ENCODE data around the gene EPYC.
"Not testable (repeated sequence)": the region's sequence is repeated elsewhere in the genome, so short reads cannot be mapped to it uniquely, and the experiment has no call there.

The EPYC gene

GRCh38 chr12:90987520-90987919 lies 17.3 kb downstream of the EPYC start:
- H3K4me3 ChIP-seq (ENCODE audit: low read depth, low read length): no peak overlapping the region
- ChIA-PET CTCF (interaction anchor here (0.9 to 1.4 kb wide), 3 partner anchors 10 to 209 kb away, joined by 5 to 10 read pairs (median 7); no protein-coding TSS in a partner anchor), POLR2A (no interaction called here)
- no peaks in the 10 kb centered on the region for H3K4me1 ChIP-seq (ENCODE audit: control insufficient read depth, insufficient read depth, low read length)
- TF ChIP-seq, protein P1, sequence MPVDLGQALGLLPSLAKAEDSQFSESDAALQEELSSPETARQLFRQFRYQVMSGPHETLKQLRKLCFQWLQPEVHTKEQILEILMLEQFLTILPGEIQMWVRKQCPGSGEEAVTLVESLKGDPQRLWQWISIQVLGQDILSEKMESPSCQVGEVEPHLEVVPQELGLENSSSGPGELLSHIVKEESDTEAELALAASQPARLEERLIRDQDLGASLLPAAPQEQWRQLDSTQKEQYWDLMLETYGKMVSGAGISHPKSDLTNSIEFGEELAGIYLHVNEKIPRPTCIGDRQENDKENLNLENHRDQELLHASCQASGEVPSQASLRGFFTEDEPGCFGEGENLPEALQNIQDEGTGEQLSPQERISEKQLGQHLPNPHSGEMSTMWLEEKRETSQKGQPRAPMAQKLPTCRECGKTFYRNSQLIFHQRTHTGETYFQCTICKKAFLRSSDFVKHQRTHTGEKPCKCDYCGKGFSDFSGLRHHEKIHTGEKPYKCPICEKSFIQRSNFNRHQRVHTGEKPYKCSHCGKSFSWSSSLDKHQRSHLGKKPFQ (tag by site-specific recombination; IDR thresholded peaks at IDR 0.05): no peak
- TF ChIP-seq ZNF157 (tag by site-specific recombination; IDR thresholded peaks at IDR 0.05): no peak
- TF ChIP-seq KLF10 (tag by site-specific recombination; IDR thresholded peaks at IDR 0.05): no peak
- H3K9me3 ChIP-seq (ENCODE audit: control insufficient read depth, insufficient read depth, low read depth, low read length): 0 out of 2 replicates have a peak, but pooled peaks cover 2% of the 10 kb centered on the region
- H3K36me3 ChIP-seq (ENCODE audit: control insufficient read depth in 2 of 2, insufficient read depth in 1 of 2, low read length in 2 of 2): no peaks in the 10 kb centered on the region
- no peak overlapping the region for H3K27ac ChIP-seq (ENCODE audit: extremely low read depth, low read depth, low read length)

DNA sequence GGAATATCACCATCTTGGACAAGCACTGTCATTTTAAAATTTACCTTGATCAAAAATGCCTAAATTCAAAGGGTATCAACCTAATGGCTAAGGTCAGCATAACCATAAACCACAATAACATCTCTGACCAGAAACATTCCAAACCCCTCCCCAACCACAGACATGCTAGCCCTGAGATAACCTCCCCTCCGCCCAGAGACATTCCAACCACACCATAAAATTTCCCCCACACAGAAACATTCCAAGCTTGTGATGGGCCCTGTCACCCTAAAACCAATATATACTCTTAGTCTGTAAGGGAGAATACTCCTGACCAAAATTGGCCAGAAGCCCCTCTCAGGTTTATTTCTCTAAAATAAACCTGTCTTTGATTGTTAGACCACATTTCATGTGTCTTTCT lies 17.7 kb downstream of the EPYC start:
- no peaks in the 10 kb centered on the region for H3K4me1 ChIP-seq (ENCODE audit: control insufficient read depth, insufficient read depth, low read length)
- POLR2A ChIA-PET: no interaction called here
- CTCF ChIA-PET: interaction anchor here (0.6 to 1.4 kb wide), 4 partner anchors 9 to 210 kb away, joined by 3 to 10 read pairs (median 6); no protein-coding TSS in a partner anchor

GRCh38 chr12:90985331-90985730 lies 19.4 kb downstream of the EPYC start:
- H3K4me3 ChIP-seq (ENCODE audit: low read depth, low read length); POLR2A ChIA-PET; CTCF ChIA-PET; H3K27ac ChIP-seq (ENCODE audit: extremely low read depth, low read depth, low read length); H3K36me3 ChIP-seq (ENCODE audit: control insufficient read depth in 2 of 2, insufficient read depth in 1 of 2, low read length in 2 of 2); H3K4me1 ChIP-seq (ENCODE audit: control insufficient read depth, insufficient read depth, low read length); H3K9me3 ChIP-seq (ENCODE audit: control insufficient read depth, insufficient read depth, low read depth, low read length): not testable (repeated sequence)

More for the DNA sequence above, 17.7 kb downstream of the EPYC start:
- no peak overlapping the region for H3K27ac ChIP-seq (ENCODE audit: extremely low read depth, low read depth, low read length)
- TF ChIP-seq ZNF311 (tag by site-specific recombination; IDR thresholded peaks at IDR 0.05; ENCODE audit: borderline replicate concordance) (no peak), HIC1 (tag by site-specific recombination; IDR thresholded peaks at IDR 0.05) (no peak), ZNF521 (tag by site-specific recombination; IDR thresholded peaks at IDR 0.05) (no peak), HOXA7 (CRISPR knock-in tag; IDR thresholded peaks at IDR 0.05; ENCODE audit: borderline replicate concordance) (no peak), KLF16 (tag by site-specific recombination; IDR thresholded peaks at IDR 0.05) (no peak), ZBTB7A (tag by site-specific recombination; IDR thresholded peaks at IDR 0.05; ENCODE audit: low read depth) (no peak), ZBTB44 (tag by site-specific recombination; IDR thresholded peaks at IDR 0.05) (no peak), GLIS2 (tag by site-specific recombination; IDR thresholded peaks at IDR 0.05) (no peak), ZNF274 (IDR thresholded peaks at IDR 0.05; ENCODE audit: low read length) (no peak), ZNF274 (tag by site-specific recombination; IDR thresholded peaks at IDR 0.05; ENCODE audit: borderline replicate concordance) (no peak), ZNF629 (tag by site-specific recombination; IDR thresholded peaks at IDR 0.05) (no peak), ZNF558 (tag by site-specific recombination; IDR thresholded peaks at IDR 0.05) (no peak), ZNF664 (tag by site-specific recombination; IDR thresholded peaks at IDR 0.05) (no peak), TRIM28 (IDR thresholded peaks at IDR 0.05; ENCODE audit: borderline replicate concordance, low read length) (no peak), ZNF214 (tag by site-specific recombination; IDR thresholded peaks at IDR 0.05; ENCODE audit: borderline replicate concordance) (no peak), TCF7L2 (IDR thresholded peaks at IDR 0.05; ENCODE audit: borderline replicate concordance, low read depth, low read length) (no peak), ZNF350 (tag by site-specific recombination; IDR thresholded peaks at IDR 0.05) (no peak)
- no peaks in the 10 kb centered on the region for H3K36me3 ChIP-seq (ENCODE audit: control insufficient read depth in 2 of 2, insufficient read depth in 1 of 2, low read length in 2 of 2)
- H3K9me3 ChIP-seq (ENCODE audit: control insufficient read depth, insufficient read depth, low read depth, low read length): 0 out of 2 replicates have a peak, but pooled peaks cover 2% of the 10 kb centered on the region
- H3K4me3 ChIP-seq (ENCODE audit: low read depth, low read length): no peak overlapping the region

Measured in HEK293 (cell line).